Ishikawa (cell line): ENCODE measurements around the gene MICAL3.

Experiments used
- CEBPB ChIP-seq: IDR thresholded peaks from 2 replicates; pipeline ENCODE4 v1.6.1; 2012
- CREB1 ChIP-seq: IDR thresholded peaks from 2 replicates; pipeline ENCODE4 v1.6.1; 2012; ENCODE audit warnings: low read depth
- EGR1 ChIP-seq: IDR thresholded peaks from 2 replicates; pipeline ENCODE4 v1.6.1; 2012
- EP300 ChIP-seq: IDR thresholded peaks from 2 replicates; pipeline ENCODE4 v1.6.1; 2012; ENCODE audit warnings: borderline replicate concordance
- FOXM1 ChIP-seq: IDR thresholded peaks from 2 replicates; pipeline ENCODE4 v1.6.1; 2012; ENCODE audit warnings: low read depth, borderline replicate concordance
- MAX ChIP-seq: IDR thresholded peaks from 2 replicates; pipeline ENCODE4 v1.6.1; 2012
- NFIC ChIP-seq: IDR thresholded peaks from 2 replicates; pipeline ENCODE4 v1.6.1; 2012
- RAD21 ChIP-seq: IDR thresholded peaks from 2 replicates; pipeline ENCODE4 v1.6.1; 2012; ENCODE audit warnings: low read depth
- TAF1 ChIP-seq: IDR thresholded peaks from 2 replicates; pipeline ENCODE4 v1.6.1; 2012; ENCODE audit warnings: low read depth, mild to moderate bottlenecking
- TCF12 ChIP-seq: IDR thresholded peaks from 2 replicates; pipeline ENCODE4 v1.6.1; 2012; ENCODE audit warnings: low read depth
- TEAD4 ChIP-seq: IDR thresholded peaks from 2 replicates; pipeline ENCODE4 v1.6.1; 2012
- USF1 ChIP-seq: IDR thresholded peaks from 2 replicates; pipeline ENCODE4 v1.6.1; 2012
- YY1 ChIP-seq: IDR thresholded peaks from 2 replicates; pipeline ENCODE4 v1.6.1; 2012; ENCODE audit warnings: low read depth
- ZBTB7A ChIP-seq: IDR thresholded peaks from 2 replicates; pipeline ENCODE4 v1.6.1; 2012; ENCODE audit warnings: low read depth
- TF ChIP-seq, protein P1 (sequence below): IDR thresholded peaks from 2 replicates; pipeline ENCODE4 v1.6.1; 2012; ENCODE audit warnings: low read depth, mild to moderate bottlenecking

The MICAL3 gene

GRCh38 chr22:17897858-17898257, 126.5 kb downstream of the MICAL3 start:
- TF ChIP-seq CREB1 (no peak), ZBTB7A (no peak), FOXM1 (no peak), YY1 (no peak), MAX (no peak), TEAD4 (no peak), EGR1 (no peak), TCF12 (no peak), TAF1 (no peak), RAD21 (no peak), NFIC (no peak), USF1 (no peak), CEBPB (no peak), EP300 (no peak)
- TF ChIP-seq, protein P1, sequence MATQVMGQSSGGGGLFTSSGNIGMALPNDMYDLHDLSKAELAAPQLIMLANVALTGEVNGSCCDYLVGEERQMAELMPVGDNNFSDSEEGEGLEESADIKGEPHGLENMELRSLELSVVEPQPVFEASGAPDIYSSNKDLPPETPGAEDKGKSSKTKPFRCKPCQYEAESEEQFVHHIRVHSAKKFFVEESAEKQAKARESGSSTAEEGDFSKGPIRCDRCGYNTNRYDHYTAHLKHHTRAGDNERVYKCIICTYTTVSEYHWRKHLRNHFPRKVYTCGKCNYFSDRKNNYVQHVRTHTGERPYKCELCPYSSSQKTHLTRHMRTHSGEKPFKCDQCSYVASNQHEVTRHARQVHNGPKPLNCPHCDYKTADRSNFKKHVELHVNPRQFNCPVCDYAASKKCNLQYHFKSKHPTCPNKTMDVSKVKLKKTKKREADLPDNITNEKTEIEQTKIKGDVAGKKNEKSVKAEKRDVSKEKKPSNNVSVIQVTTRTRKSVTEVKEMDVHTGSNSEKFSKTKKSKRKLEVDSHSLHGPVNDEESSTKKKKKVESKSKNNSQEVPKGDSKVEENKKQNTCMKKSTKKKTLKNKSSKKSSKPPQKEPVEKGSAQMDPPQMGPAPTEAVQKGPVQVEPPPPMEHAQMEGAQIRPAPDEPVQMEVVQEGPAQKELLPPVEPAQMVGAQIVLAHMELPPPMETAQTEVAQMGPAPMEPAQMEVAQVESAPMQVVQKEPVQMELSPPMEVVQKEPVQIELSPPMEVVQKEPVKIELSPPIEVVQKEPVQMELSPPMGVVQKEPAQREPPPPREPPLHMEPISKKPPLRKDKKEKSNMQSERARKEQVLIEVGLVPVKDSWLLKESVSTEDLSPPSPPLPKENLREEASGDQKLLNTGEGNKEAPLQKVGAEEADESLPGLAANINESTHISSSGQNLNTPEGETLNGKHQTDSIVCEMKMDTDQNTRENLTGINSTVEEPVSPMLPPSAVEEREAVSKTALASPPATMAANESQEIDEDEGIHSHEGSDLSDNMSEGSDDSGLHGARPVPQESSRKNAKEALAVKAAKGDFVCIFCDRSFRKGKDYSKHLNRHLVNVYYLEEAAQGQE: no peak

DNA sequence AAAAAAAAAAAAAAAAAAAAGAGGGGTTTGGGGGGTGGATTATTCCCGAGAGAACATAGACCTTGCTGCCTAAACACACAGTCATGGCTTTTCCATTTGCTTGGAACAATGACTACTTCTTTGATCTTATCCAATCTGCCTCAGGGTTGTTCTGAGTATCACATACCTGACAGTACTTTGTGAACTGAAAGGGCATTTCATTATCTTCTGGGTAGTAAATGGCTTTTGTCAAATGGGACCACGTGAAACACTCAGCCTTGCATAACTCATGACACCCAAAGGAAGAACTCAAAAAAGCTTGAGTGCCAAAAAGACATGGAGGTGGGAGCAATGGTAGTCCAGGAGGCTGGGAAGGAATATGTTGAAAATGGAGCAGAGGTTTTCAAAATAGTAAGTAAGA, 126.9 kb downstream of the MICAL3 start:
- TF ChIP-seq FOXM1: no peak
- no peak for TF ChIP-seq YY1
- no peak for TF ChIP-seq TAF1
- TF ChIP-seq TCF12: no peak
- no peak for TF ChIP-seq NFIC
- no peak for TF ChIP-seq CEBPB
- no peak for TF ChIP-seq USF1
- no peak for TF ChIP-seq EP300
- no peak for TF ChIP-seq CREB1
- TF ChIP-seq, protein P1: no peak
- no peak for TF ChIP-seq ZBTB7A

DNA sequence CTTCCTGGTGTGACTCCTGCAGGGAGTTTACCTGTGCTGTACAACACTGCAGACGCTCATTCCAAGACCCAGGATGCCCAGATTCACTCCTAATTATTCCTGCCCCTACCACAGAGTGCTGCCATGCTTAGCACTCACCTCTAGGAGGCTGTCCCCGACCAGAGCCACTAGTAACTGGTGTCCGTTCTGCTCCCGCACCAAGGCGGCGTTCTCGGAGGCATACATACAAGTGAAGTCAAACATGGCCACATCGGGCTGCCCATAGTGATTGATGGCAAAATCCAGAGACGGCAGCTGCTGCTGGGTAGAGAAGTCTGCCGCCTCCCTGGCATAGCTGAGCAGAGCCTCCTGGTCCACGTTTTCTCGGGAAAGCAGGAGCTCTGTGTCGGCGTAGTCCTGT, 127.8 kb downstream of the MICAL3 start:
- peak; percentile 17; the same call in 1 of the 2 replicates for TF ChIP-seq RAD21
- no peak for TF ChIP-seq NFIC

- TF ChIP-seq TCF12: no peak
- no peak for TF ChIP-seq YY1
- no peak for TF ChIP-seq USF1
- no peak for TF ChIP-seq MAX
- no peak for TF ChIP-seq TEAD4
- no peak for TF ChIP-seq CREB1
- no peak for TF ChIP-seq CEBPB
- no peak for TF ChIP-seq EP300
- TF ChIP-seq ZBTB7A: no peak
- no peak for TF ChIP-seq FOXM1
- TF ChIP-seq EGR1: no peak
- TF ChIP-seq NFIC: no peak
- TF ChIP-seq TAF1: no peak
- no peak for TF ChIP-seq RAD21
- TF ChIP-seq, protein P1: no peak
Observed at GRCh38 chr22:17893900-17894535, 130.3 kb downstream of the MICAL3 start.
